Mammary epithelial cell (primary cell): ENCODE measurements around the gene GTF3A.

Source experiments
- CTCF ChIP-seq, 2 donors: IDR thresholded peaks in 1 of 2; conservative IDR thresholded peaks in 1 of 2; 2 replicates each; pipeline ENCODE4 v1.5.1; 2011 to 2012; ENCODE audit warnings: inconsistent platforms in 2 of 2, low read length in 2 of 2, mild to moderate bottlenecking in 2 of 2, control low read depth in 1 of 2, low read depth in 1 of 2; ENCODE audit not compliant: insufficient read depth in 1 of 2; ENCODE audit errors: extremely low read depth in 1 of 2
- EZH2 ChIP-seq: IDR thresholded peaks from 2 replicates; pipeline ENCODE4 v1.6.1; 2012; ENCODE audit warnings: low read length, inconsistent platforms, borderline replicate concordance

DNA sequence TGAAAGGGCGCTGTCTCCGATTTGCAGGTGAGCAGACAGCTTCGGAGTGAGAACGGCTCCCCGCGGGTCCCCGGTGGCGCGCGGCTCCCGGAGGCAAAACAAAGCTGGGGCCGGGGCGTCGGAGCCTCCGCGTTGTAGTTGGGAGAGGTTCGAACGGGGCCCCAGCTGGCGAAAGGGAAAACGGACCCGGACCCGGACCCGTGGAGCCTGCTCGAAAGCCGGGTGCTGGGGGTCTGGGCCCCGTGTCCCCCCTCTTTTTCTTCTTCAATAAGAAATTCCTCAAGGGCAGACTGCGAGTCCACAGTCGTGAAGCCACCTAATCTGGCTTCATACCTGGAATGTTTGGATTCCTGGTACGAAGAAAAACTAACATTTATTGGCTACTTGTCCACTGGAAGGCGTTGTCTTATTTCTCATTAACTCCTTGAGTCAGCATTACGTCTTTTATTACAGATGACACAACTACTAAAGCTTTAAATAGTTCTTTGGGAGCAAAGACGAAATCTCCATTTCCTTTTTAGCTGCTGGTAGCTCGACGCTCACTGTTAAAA is 26.6 kb downstream of the GTF3A start:
- TF ChIP-seq CTCF (conservative IDR thresholded peaks at IDR 0.05 in 1 of 2, IDR thresholded peaks at IDR 0.05 in 1 of 2; ENCODE audit: extremely low read depth in 1 of 2, insufficient read depth in 1 of 2, low read depth in 1 of 2, low read length in 2 of 2), result no peak
- no peak for TF ChIP-seq EZH2
